Amniotic stem cell (primary cell): ENCODE data around the gene TOMM22.

ENCODE experiments used
- DNase-seq: peaks from one replicate; lab custom pipeline; 2025; lab: John Stamatoyannopoulos, UW

TOMM22 gene

DNA sequence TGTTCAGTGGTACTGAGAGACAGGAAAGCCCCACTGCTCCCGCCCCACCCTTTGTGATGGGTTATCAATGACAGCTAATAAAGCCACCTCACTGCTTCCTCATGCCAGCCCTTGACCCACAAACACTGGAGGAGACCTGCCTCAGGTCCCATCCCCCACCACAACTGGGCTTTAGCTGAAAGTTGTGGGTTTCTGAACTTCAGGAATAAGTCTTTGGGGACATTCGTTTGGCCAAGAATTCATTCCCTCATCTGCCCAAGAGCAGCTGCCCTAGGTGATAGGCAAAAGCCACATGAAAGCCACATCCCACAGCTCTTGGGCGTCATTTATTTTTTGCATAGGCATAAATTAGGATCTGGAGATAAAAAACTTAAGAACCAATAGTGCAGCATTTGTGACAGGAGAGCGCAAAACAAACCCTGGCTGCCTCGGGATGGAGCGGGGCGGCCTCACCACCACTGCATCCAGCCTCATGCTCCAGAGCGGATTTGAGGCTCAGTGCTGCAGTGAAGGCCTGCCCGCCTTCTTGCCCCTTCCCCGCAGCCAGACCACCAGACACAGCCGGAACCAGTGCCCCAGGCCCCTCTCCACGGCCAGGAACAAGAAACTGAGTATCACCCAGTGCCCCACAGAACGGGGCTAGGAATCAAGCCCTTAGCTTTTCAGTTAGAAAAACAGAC lies 52.8 kb downstream of the TOMM22 start:
- DNase-seq: no peak
